Stimulated activated CD8-positive, alpha-beta memory T cell treated with anti-CD3 and anti-CD28 coated beads, Interleukin-7, amount 100 ng/mL, for 48 hours (primary cell): ENCODE data around the gene NCK2.

Source experiments
- DNase-seq, 2 donors: peaks; one replicate each; pipeline ENCODE4 v3.0.0-alpha.2; 2020; ENCODE audit warnings: low read depth in 1 of 2; ENCODE audit errors: extremely low read depth in 1 of 2

The NCK2 gene

GRCh38 chr2:105841551-105841950 is 96.8 kb downstream of the NCK2 start:
- DNase-seq, result no peak

- DNase-seq, result no peak
These were observed 97.8 kb downstream of the NCK2 start for GRCh38 chr2:105842555-105842954.

GRCh38 chr2:105843476-105844374 is 99.0 kb downstream of the NCK2 start:
- no peak for DNase-seq

- DNase-seq, result no peak
These were observed 101.3 kb downstream of the NCK2 start for GRCh38 chr2:105845976-105846375.

GRCh38 chr2:105847056-105847455 is 102.3 kb downstream of the NCK2 start:
- no peak for DNase-seq

- no peak for DNase-seq
These were observed 103.7 kb downstream of the NCK2 start for GRCh38 chr2:105848367-105848766.

GRCh38 chr2:105849431-105850179 is 104.9 kb downstream of the NCK2 start:
- no peak for DNase-seq

- DNase-seq, result no peak
These were observed 107.4 kb downstream of the NCK2 start for GRCh38 chr2:105852066-105852465.

- DNase-seq, result no peak
These were observed 108.8 kb downstream of the NCK2 start for GRCh38 chr2:105853354-105854088.

- no peak for DNase-seq
These were observed 110.3 kb downstream of the NCK2 start for GRCh38 chr2:105854972-105855371.

GRCh38 chr2:105856581-105856980 is 111.9 kb downstream of the NCK2 start:
- no peak for DNase-seq

- no peak for DNase-seq
These were observed 112.5 kb downstream of the NCK2 start for GRCh38 chr2:105857076-105857740.

GRCh38 chr2:105858868-105859693 is 114.4 kb downstream of the NCK2 start:
- DNase-seq, result no peak

- no peak for DNase-seq
These were observed 114.9 kb downstream of the NCK2 start for GRCh38 chr2:105859694-105859951.

- no peak for DNase-seq
These were observed 115.9 kb downstream of the NCK2 start for GRCh38 chr2:105860567-105860966.

GRCh38 chr2:105861200-105861599 is 116.5 kb downstream of the NCK2 start:
- DNase-seq, result no peak

GRCh38 chr2:105862843-105863242 is 118.1 kb downstream of the NCK2 start:
- no peak for DNase-seq

GRCh38 chr2:105864262-105864661 is 119.5 kb downstream of the NCK2 start:
- no peak for DNase-seq

- DNase-seq, result no peak
These were observed 120.7 kb downstream of the NCK2 start for GRCh38 chr2:105865222-105865913.
